ENCODE data around the gene EPHB3.

EPHB3 gene

GRCh38 chr3:184537885-184538665, 23.5 kb upstream of the EPHB3 start:
- H3K27me3 ChIP-seq (replicated peaks), result peaks cover 34% of the 10 kb centered on the region
- no peak for DNase-seq
- TF ChIP-seq CTCF (IDR thresholded peaks at IDR 0.05; ENCODE audit: low read depth, low read length, missing control alignments), result no peak

DNA sequence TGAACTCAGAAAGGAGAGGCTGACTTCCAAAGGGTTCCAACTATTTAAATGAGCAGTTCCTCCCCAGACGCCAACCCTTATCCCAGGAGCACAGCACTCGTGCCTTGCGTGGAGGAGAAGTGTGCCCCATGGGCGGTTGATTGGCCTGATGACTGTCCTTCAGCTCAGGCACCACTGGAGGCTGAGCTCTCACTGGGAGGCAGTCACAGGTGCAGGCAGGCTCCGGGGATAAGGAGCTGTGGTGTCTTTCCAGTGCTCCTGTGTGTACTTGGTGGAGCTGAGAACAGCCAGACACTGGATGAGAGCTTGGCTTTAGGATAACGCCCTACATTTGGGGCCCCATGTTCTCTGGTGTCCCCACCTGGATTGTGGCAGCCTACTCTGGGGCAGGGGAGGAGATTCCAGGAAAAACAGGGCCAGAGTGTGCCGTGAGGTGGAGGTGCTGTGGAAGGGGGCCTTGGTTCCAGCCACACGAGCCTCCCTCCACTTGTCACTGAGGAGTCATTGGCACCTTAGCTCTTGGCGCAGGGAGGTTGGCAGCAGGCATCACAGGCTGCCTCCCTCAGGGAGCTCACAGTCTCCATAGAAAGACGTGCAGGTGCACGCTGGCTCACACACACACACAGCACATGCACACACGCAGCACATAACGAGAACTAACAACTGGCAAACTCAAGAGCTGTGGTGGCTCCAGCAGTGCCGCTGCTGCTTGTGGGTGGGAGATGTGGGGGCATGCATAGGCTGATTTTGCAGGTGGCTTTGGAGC, 22.7 kb upstream of the EPHB3 start:
- TF ChIP-seq CTCF (IDR thresholded peaks at IDR 0.05; ENCODE audit: low read depth, low read length, missing control alignments), result no peak
- H3K27me3 ChIP-seq (replicated peaks), result peaks cover 38% of the 10 kb centered on the region
- no peak overlapping the region for H3K27ac ChIP-seq
- H3K4me3 ChIP-seq (ENCODE audit: low read depth, low read length), result no peak overlapping the region
- in situ Hi-C loops (cut with HindIII; ENCODE audit: low pct_ligation_motif_present, low sequenced_read_pairs), result loop anchor here (25.0 kb wide), 1 partner anchor 177 kb away; the partner anchor contains the start of genes CLCN2 and POLR2H
- no peak for DNase-seq
- H3K36me3 ChIP-seq (replicated peaks), result no peaks in the 10 kb centered on the region

More at GRCh38 chr3:184537885-184538665, 23.5 kb upstream of the EPHB3 start:
- Histone ChIP-seq H3K36me3 (replicated peaks) (no peaks in the 10 kb centered on the region), H3K27ac (no peak overlapping the region), H3K4me3 (ENCODE audit: low read depth, low read length) (no peak overlapping the region)
- in situ Hi-C loops (cut with HindIII; ENCODE audit: low pct_ligation_motif_present, low sequenced_read_pairs), result loop anchor here (25.0 kb wide), 1 partner anchor 176 kb away; the partner anchor contains the start of genes CLCN2 and POLR2H

GRCh38 chr3:184539801-184540435, 21.7 kb upstream of the EPHB3 start:
- in situ Hi-C loops (cut with HindIII; ENCODE audit: low pct_ligation_motif_present, low sequenced_read_pairs), result loop anchor here (25.0 kb wide), 1 partner anchor 178 kb away; the partner anchor contains the start of genes CLCN2 and POLR2H
- no peak overlapping the region for H3K4me3 ChIP-seq (ENCODE audit: low read depth, low read length)
- DNase-seq, result no peak
- H3K27me3 ChIP-seq (replicated peaks), result peaks cover 38% of the 10 kb centered on the region
- no peak for TF ChIP-seq CTCF (IDR thresholded peaks at IDR 0.05; ENCODE audit: low read depth, low read length, missing control alignments)
- no peak overlapping the region for H3K27ac ChIP-seq
- no peaks in the 10 kb centered on the region for H3K36me3 ChIP-seq (replicated peaks)

- H3K27me3 ChIP-seq (replicated peaks), result peaks cover 37% of the 10 kb centered on the region
Measured at GRCh38 chr3:184540777-184541681, 20.6 kb upstream of the EPHB3 start.

More at GRCh38 chr3:184540777-184541681, 20.6 kb upstream of the EPHB3 start:
- peak; percentile 86 for TF ChIP-seq CTCF (IDR thresholded peaks at IDR 0.05; ENCODE audit: low read depth, low read length, missing control alignments)
- peak; percentile 16 for DNase-seq
- in situ Hi-C loops (cut with HindIII; ENCODE audit: low pct_ligation_motif_present, low sequenced_read_pairs), result loop anchor here (25.0 kb wide), 1 partner anchor 179 kb away; the partner anchor contains the start of genes CLCN2 and POLR2H
- Histone ChIP-seq H3K27ac (no peak overlapping the region), H3K36me3 (replicated peaks) (no peaks in the 10 kb centered on the region), H3K4me3 (ENCODE audit: low read depth, low read length) (no peak overlapping the region)

Measured in brain microvascular endothelial cell (primary cell).